Measurements from ENCODE around the gene WHRN. TPM values are rescaled to one million over a fixed set of nuclear protein-coding genes. Genes with fewer than 3 reads are reported as not detected.

Gene WHRN
- total and polyA plus RNA-seq, 2 of the 13 experiments (the other 11 are each of a cell fraction or from before 2014, with no cell fraction given) = 2.3 to 5.3 TPM

DNA sequence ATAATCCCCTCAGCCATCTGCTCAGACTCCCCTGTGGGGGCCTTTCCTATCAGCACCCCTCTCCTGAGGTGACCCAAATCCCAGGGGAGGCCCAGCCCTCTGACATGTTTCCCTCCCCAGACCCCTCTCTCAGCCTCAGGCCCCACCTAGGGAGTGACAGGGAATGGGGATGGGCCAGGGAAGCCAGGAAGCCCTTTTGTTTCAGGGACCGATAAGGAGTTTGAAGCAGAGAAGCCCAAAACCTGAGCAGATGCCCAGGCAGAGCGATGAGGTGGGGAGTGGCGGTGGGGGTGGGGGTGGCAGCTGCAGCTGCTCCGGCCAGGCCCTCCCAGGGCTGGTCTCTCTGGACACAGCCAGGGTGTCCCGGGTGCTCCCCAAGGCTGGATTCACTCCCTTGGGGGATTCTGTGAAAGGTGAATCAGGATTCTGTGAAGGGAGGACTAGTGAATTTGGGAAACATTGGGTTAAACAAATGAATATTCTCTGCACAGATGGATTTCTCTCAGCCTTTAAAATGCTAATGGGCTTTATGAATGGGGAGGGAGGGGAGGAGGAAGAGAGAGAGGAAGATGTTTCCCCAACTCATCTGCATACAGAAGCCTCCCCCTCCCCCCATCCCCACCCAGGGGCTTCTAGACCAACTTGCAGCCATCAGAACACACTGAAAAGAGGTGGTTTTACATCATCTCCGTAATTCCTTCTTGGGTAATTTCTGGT, 134.9 kb downstream of the WHRN start (continued):
- TF ChIP-seq PHF5A (CRISPR knock-in tag; IDR thresholded peaks at IDR 0.05; ENCODE audit: low read depth, unreplicated experiment) (no peak), ZNF326 (CRISPR knock-in tag; IDR thresholded peaks at IDR 0.05; ENCODE audit: borderline replicate concordance) (no peak)
- TF ChIP-seq, protein P1, sequence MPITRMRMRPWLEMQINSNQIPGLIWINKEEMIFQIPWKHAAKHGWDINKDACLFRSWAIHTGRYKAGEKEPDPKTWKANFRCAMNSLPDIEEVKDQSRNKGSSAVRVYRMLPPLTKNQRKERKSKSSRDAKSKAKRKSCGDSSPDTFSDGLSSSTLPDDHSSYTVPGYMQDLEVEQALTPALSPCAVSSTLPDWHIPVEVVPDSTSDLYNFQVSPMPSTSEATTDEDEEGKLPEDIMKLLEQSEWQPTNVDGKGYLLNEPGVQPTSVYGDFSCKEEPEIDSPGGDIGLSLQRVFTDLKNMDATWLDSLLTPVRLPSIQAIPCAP (CRISPR knock-in tag; IDR thresholded peaks at IDR 0.05; ENCODE audit: low read depth) = no peak
- TF ChIP-seq, protein P2, sequence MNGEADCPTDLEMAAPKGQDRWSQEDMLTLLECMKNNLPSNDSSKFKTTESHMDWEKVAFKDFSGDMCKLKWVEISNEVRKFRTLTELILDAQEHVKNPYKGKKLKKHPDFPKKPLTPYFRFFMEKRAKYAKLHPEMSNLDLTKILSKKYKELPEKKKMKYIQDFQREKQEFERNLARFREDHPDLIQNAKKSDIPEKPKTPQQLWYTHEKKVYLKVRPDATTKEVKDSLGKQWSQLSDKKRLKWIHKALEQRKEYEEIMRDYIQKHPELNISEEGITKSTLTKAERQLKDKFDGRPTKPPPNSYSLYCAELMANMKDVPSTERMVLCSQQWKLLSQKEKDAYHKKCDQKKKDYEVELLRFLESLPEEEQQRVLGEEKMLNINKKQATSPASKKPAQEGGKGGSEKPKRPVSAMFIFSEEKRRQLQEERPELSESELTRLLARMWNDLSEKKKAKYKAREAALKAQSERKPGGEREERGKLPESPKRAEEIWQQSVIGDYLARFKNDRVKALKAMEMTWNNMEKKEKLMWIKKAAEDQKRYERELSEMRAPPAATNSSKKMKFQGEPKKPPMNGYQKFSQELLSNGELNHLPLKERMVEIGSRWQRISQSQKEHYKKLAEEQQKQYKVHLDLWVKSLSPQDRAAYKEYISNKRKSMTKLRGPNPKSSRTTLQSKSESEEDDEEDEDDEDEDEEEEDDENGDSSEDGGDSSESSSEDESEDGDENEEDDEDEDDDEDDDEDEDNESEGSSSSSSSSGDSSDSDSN (CRISPR knock-in tag; IDR thresholded peaks at IDR 0.05) = no peak

DNA sequence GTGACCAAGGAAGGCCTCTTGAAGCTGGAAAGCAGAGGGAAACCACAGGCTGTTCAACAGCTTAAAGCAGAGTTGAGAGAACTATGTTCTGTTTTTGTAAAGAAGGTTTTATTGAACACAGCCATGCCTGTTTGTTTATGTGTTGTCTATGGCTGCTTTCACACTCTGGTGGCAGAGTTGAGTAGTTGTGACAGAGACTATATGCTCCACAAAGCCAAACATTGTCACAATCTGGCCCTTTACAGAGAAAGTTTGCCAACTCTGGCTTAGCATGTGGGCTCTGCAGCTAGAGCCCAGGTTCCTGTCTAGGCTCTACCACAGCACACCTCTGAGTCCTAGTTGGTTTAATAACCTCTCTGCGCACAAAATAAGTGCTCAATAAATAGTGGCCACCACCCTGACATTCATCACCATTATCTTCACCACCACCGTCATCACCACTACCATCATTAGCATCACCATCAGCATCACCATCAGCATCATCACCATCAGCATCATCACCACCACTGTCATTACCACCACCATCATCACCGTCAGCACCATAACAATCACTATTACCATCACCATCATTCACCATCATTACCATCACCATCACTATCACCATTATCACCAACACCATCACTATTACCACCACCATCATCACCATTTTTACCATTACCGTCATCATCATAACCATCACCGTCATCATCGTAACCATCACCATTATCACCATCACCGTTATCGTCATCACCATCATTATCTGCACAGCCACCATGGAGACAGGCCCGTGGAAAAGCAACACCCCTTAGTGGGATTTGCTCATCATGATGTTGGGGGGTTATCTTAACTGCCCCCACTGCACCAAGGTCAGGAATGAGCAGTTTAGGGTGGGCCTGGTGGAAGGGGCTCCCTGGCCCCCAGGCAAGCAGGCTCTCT, 135.8 kb downstream of the WHRN start:
- peaks cover 0 to 13% of the 10 kb centered on the region in 2 experiments; a peak in 2 of 5 replicates for H3K36me3 ChIP-seq (replicated peaks in 1 of 2; ENCODE audit: control insufficient read depth in 1 of 2, insufficient read depth in 2 of 2, low read length in 2 of 2)
- H3K9me3 ChIP-seq (ENCODE audit: low read length) = no peaks in the 10 kb centered on the region
- H3K27ac ChIP-seq (ENCODE audit: extremely low read length, insufficient read depth, low read length) = no peak overlapping the region
- intact Hi-C loops (cut with micrococcal nuclease; ENCODE audit: unreplicated experiment) (no loop called here), in situ Hi-C loops (cut with HindIII; ENCODE audit: extremely low pct_ligation_motif_present, low pct_unique_long_range_greater_than_20kb) (no loop called here)
- H3K79me2 ChIP-seq (ENCODE audit: insufficient read depth, low read length) = no peaks in the 10 kb centered on the region
- H2AFZ ChIP-seq (ENCODE audit: low read length) = no peak overlapping the region
- H3K9ac ChIP-seq (ENCODE audit: insufficient read depth, low read depth, low read length) = no peak overlapping the region
- no peaks in the 10 kb centered on the region for H3K27me3 ChIP-seq (ENCODE audit: control insufficient read depth in 1 of 2, insufficient read depth in 2 of 2, low read length in 2 of 2)
- H4K20me1 ChIP-seq (ENCODE audit: insufficient read depth, low read length) = no peaks in the 10 kb centered on the region
- no peak for FAIRE-seq
- H3K4me3 ChIP-seq (replicated peaks in 1 of 3; ENCODE audit: insufficient read depth in 1 of 3, low read depth in 2 of 3, low read length in 3 of 3) = no peak overlapping the region
- no peak overlapping the region for H3K4me2 ChIP-seq (ENCODE audit: low read depth, low read length)
- 98% methylated on average over 9 of the region's 9 CpGs for WGBS (ENCODE audit: low lambda C conversion rate)
- BruUV-seq (replicated peaks) = TSS peak; percentile 39
- no peak for DNase-seq (ENCODE audit: low spot score)
- ChIA-PET CTCF (ENCODE audit: low intra/inter-chr PET ratio, low total read pairs) (no interaction called here), POLR2A (no interaction called here)
- no peak for ATAC-seq
- peaks cover 6% of the 10 kb centered on the region for H3K4me1 ChIP-seq (ENCODE audit: insufficient read depth, low read length)
- TF ChIP-seq MAFF (IDR thresholded peaks at IDR 0.05; ENCODE audit: low read depth, low read length) (no peak), ZNF772 (CRISPR knock-in tag; IDR thresholded peaks at IDR 0.05) (no peak), SP140L (CRISPR knock-in tag; IDR thresholded peaks at IDR 0.05; ENCODE audit: borderline replicate concordance) (no peak), LCORL (IDR thresholded peaks at IDR 0.05) (0 out of 2 replicates have a peak, but pooled peaks have one; percentile 17), LCORL (CRISPR knock-in tag; IDR thresholded peaks at IDR 0.05) (no peak), ATM (IDR thresholded peaks at IDR 0.05; ENCODE audit: borderline replicate concordance) (peak; percentile 23; the same call in 1 of the 2 replicates), ZNF235 (CRISPR knock-in tag; IDR thresholded peaks at IDR 0.05; ENCODE audit: borderline replicate concordance) (no peak), DNMT3B (CRISPR knock-in tag; conservative IDR thresholded peaks at IDR 0.05) (no peak), ZNF282 (IDR thresholded peaks at IDR 0.05; ENCODE audit: partially characterized antibody) (peak; percentile 45), FOXA1 (IDR thresholded peaks at IDR 0.05) (0 out of 2 replicates have a peak, but pooled peaks have one; percentile 42), FOXA1 (CRISPR knock-in tag; IDR thresholded peaks at IDR 0.05) (no peak), PHB2 (IDR thresholded peaks at IDR 0.05; ENCODE audit: partially characterized antibody) (peak; percentile 45), CREB1 (IDR thresholded peaks at IDR 0.05) (peak; percentile 92), CREB1 (CRISPR knock-in tag; IDR thresholded peaks at IDR 0.05) (no peak), ADNP (CRISPR knock-in tag; IDR thresholded peaks at IDR 0.05) (no peak), AGO1 (IDR thresholded peaks at IDR 0.05; ENCODE audit: low read depth, low read length, poor library complexity, severe bottlenecking) (no peak), RXRB (CRISPR knock-in tag; IDR thresholded peaks at IDR 0.05; ENCODE audit: borderline replicate concordance) (no peak), FOXK2 (IDR thresholded peaks at IDR 0.05) (0 out of 2 replicates have a peak, but pooled peaks have one; percentile 11)

Data from HepG2 (cell line).